HL-60 (cell line): ENCODE measurements around the gene STX2.

ENCODE experiments used
- DNase-seq, 2 experiments: peaks; one replicate each; pipeline ENCODE4 v3.0.0-alpha.2; 2010 to 2020; ENCODE audit warnings: low read depth in 1 of 2, low spot score in 1 of 2
- H3K27ac ChIP-seq: fragments of 250-450 bp; sonication (Bioruptor Pico); replicated peaks from 2 replicates; pipeline ENCODE4 v1.5.1; 2020; ENCODE audit warnings: mild to moderate bottlenecking, moderate library complexity
- H3K27me3 ChIP-seq: fragments of 250-450 bp; sonication (Bioruptor Pico); 2 replicates; pipeline ENCODE4 v1.5.1; 2021; ENCODE audit warnings: mild to moderate bottlenecking, moderate library complexity; ENCODE audit not compliant: insufficient read depth, poor library complexity, severe bottlenecking
- H3K4me3 ChIP-seq: replicated peaks from 2 replicates; pipeline ENCODE4 v1.5.1; 2011; ENCODE audit warnings: mild to moderate bottlenecking, control low read depth, low read length; ENCODE audit not compliant: insufficient read depth
- CTCF ChIP-seq: IDR thresholded peaks from one replicate; pipeline ENCODE4 v1.5.1; 2011; ENCODE audit warnings: low read length, control low read depth, inconsistent platforms; ENCODE audit not compliant: insufficient read depth
- GABPA ChIP-seq: IDR thresholded peaks from 2 replicates; pipeline ENCODE4 v1.6.1; 2012; ENCODE audit warnings: low read depth
- POLR2AphosphoS5 ChIP-seq: IDR thresholded peaks from 2 replicates; pipeline ENCODE4 v1.6.1; 2012; ENCODE audit warnings: low read depth
- REST ChIP-seq: IDR thresholded peaks from 2 replicates; pipeline ENCODE4 v1.6.1; 2012; ENCODE audit warnings: low read depth; ENCODE audit not compliant: insufficient replicate concordance
- SPI1 ChIP-seq: IDR thresholded peaks from 2 replicates; pipeline ENCODE4 v1.6.1; 2012; ENCODE audit warnings: low read depth, mild to moderate bottlenecking, borderline replicate concordance

STX2 gene

DNA sequence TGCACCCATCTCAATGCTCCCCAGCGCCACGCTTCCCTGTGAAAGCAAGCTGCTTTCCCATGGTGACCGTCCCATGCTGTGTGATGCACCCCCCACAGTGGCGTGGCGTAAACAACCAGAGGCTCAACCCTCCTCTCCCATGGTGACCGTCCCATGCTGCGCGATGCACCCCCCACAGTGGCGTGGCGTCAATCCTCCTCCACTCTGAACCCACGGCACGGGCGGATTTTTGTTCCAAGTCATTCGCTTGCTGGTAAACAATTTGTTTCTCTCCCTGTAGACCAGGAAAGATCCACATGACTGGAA lies 8.9 kb downstream of the STX2 start:
- Histone ChIP-seq H3K27me3 (no peaks in the 10 kb centered on the region), H3K27ac (no peak overlapping the region), H3K4me3 (no peak overlapping the region)
- TF ChIP-seq REST (no peak), POLR2AphosphoS5 (no peak), GABPA (no peak), CTCF (no peak), SPI1 (no peak)
- DNase-seq, result no peak

DNA sequence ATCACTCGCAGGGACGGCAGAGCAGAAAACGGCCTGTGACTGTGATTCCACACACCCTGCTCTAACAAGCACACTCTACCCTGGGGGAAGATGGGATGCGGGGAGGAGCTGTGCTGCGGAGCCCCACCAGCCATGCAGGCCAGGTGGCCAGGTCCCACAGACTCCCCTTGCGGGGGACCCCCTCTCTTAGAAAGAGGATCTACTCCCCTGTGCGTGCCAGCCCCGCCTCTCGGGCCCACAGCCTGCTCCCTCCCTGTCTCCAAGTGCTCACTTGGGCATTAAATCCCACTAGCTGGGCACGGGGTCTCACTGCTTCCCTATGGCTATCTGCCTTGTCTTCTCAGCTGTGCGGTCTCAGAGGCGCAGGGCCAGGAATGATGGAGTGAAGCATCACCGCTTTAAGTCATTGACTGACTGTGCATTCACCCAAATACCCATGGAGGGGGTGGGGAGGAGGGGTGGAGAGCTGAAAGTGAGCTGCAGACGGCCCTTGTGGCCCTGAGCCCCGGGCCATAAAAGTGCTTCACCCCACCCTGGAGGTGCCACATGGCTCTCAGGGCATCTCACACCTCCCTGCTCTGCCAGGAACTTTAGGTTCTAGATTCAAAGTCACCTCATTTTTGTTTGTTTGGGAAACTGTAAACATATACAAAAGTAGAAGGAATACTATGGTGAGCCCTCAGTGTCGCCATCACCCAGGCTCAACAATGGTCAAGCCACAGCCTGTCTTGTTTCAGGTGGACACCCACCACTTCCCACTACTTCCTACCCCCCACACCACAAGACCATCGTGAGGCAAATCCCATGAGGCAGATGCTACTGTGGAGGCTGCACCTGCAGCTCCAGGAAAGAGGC lies 9.4 kb downstream of the STX2 start:
- DNase-seq, result no peak
- Histone ChIP-seq H3K27me3 (no peaks in the 10 kb centered on the region), H3K27ac (no peak overlapping the region), H3K4me3 (no peak overlapping the region)
- TF ChIP-seq CTCF (no peak), GABPA (no peak), SPI1 (no peak), POLR2AphosphoS5 (no peak), REST (no peak)

DNA sequence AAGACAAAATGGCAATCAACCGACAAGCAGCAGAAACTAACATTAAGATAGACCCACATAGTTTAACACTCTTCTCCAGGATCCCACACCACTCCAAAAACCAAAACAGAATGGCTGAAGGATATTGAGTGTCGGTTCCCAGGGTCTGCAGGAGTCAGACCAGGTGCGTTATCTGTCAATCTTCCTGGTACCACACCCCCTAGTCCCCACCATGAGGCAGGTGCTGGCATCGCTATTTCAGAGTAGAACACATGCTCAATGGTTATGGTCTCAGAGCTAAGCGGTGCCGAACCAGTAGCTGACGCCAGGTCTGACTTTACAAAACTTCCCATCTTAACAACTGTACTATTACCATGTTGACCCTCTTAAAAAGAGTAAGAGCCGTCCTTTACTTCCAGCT lies 10.2 kb downstream of the STX2 start:
- no peak overlapping the region for H3K27ac ChIP-seq
- DNase-seq, result no peak
- TF ChIP-seq REST, result no peak
- TF ChIP-seq SPI1, result no peak
- TF ChIP-seq GABPA, result no peak
- TF ChIP-seq POLR2AphosphoS5, result no peak
- no peak for TF ChIP-seq CTCF
- H3K4me3 ChIP-seq, result no peak overlapping the region
- H3K27me3 ChIP-seq, result no peaks in the 10 kb centered on the region
